AG20443 (cell line): ENCODE measurements around the gene STX8.

ENCODE experiments used
- DNase-seq: peaks from one replicate; pipeline ENCODE4 v3.0.0; 2012; ENCODE audit warnings: low spot score, mixed read lengths

The STX8 gene

GRCh38 chr17:9239793-9240658 lies 335.6 kb downstream of the STX8 start:
- peak; percentile 95 for DNase-seq

- DNase-seq: no peak
Measured at GRCh38 chr17:9239246-9239792, 336.3 kb downstream of the STX8 start.

- DNase-seq: no peak
Measured at GRCh38 chr17:9238340-9239245, 337.0 kb downstream of the STX8 start.

GRCh38 chr17:9237661-9238301 lies 337.8 kb downstream of the STX8 start:
- no peak for DNase-seq

- no peak for DNase-seq
Measured at GRCh38 chr17:9237053-9237410, 338.6 kb downstream of the STX8 start.

GRCh38 chr17:9236286-9237052 lies 339.2 kb downstream of the STX8 start:
- DNase-seq: no peak

GRCh38 chr17:9235346-9235745 lies 340.3 kb downstream of the STX8 start:
- no peak for DNase-seq

GRCh38 chr17:9234389-9234945 lies 341.2 kb downstream of the STX8 start:
- no peak for DNase-seq

GRCh38 chr17:9233761-9234160 lies 341.9 kb downstream of the STX8 start:
- no peak for DNase-seq

GRCh38 chr17:9233271-9233599 lies 342.4 kb downstream of the STX8 start:
- no peak for DNase-seq

GRCh38 chr17:9232591-9233270 lies 342.9 kb downstream of the STX8 start:
- DNase-seq: no peak

GRCh38 chr17:9232155-9232475 lies 343.5 kb downstream of the STX8 start:
- DNase-seq: no peak

- DNase-seq: no peak
Measured at GRCh38 chr17:9231449-9232154, 344.0 kb downstream of the STX8 start.

- DNase-seq: no peak
Measured at GRCh38 chr17:9230861-9231260, 344.8 kb downstream of the STX8 start.

GRCh38 chr17:9230346-9230745 lies 345.3 kb downstream of the STX8 start:
- DNase-seq: peak; percentile 69

GRCh38 chr17:9229826-9230201 lies 345.8 kb downstream of the STX8 start:
- DNase-seq: no peak

GRCh38 chr17:9229160-9229825 lies 346.3 kb downstream of the STX8 start:
- DNase-seq: no peak

- peak; percentile 76 for DNase-seq
Measured at GRCh38 chr17:9228408-9229159, 347.0 kb downstream of the STX8 start.

GRCh38 chr17:9227819-9228407 lies 347.7 kb downstream of the STX8 start:
- DNase-seq: no peak
